GM18858 (cell line): ENCODE data around the gene ADGRV1.
"Not testable (repeated sequence)": the region's sequence is repeated elsewhere in the genome, so short reads cannot be mapped to it uniquely, and the experiment has no call there.

ENCODE experiments used
- ATAC-seq: cut with Tn5 transposase; IDR thresholded peaks from one replicate; pipeline ENCODE4 v1.9.1; 2021; ENCODE audit not compliant: unreplicated experiment

ADGRV1 gene

GRCh38 chr5:90586469-90586868 is 27.9 kb downstream of the ADGRV1 start:
- no peak for ATAC-seq

- no peak for ATAC-seq
Observed at GRCh38 chr5:90590170-90590569, 31.6 kb downstream of the ADGRV1 start.

GRCh38 chr5:90593083-90593482 is 34.5 kb downstream of the ADGRV1 start:
- not testable (repeated sequence) for ATAC-seq

- ATAC-seq: not testable (repeated sequence)
Observed at GRCh38 chr5:90595766-90596165, 37.2 kb downstream of the ADGRV1 start.

- ATAC-seq: no peak
Observed at GRCh38 chr5:90598293-90598692, 39.7 kb downstream of the ADGRV1 start.

GRCh38 chr5:90600307-90600706 is 41.7 kb downstream of the ADGRV1 start:
- not testable (repeated sequence) for ATAC-seq

GRCh38 chr5:90601468-90601867 is 42.9 kb downstream of the ADGRV1 start:
- no peak for ATAC-seq

GRCh38 chr5:90602681-90603080 is 44.1 kb downstream of the ADGRV1 start:
- peak; percentile 35 for ATAC-seq

GRCh38 chr5:90606539-90606938 is 47.9 kb downstream of the ADGRV1 start:
- no peak for ATAC-seq

GRCh38 chr5:90612919-90613318 is 54.3 kb downstream of the ADGRV1 start:
- peak; percentile 99 for ATAC-seq

GRCh38 chr5:90613459-90613858 is 54.9 kb downstream of the ADGRV1 start:
- no peak for ATAC-seq

GRCh38 chr5:90613918-90614504 is 55.4 kb downstream of the ADGRV1 start:
- no peak for ATAC-seq

- no peak for ATAC-seq
Observed at GRCh38 chr5:90615355-90615754, 56.8 kb downstream of the ADGRV1 start.

GRCh38 chr5:90618071-90618470 is 59.5 kb downstream of the ADGRV1 start:
- no peak for ATAC-seq

- ATAC-seq: not testable (repeated sequence)
Observed at GRCh38 chr5:90619762-90620161, 61.2 kb downstream of the ADGRV1 start.

- no peak for ATAC-seq
Observed at GRCh38 chr5:90621848-90622247, 63.3 kb downstream of the ADGRV1 start.

GRCh38 chr5:90626493-90626892 is 67.9 kb downstream of the ADGRV1 start:
- no peak for ATAC-seq

GRCh38 chr5:90628492-90628891 is 69.9 kb downstream of the ADGRV1 start:
- ATAC-seq: no peak

- ATAC-seq: no peak
Observed at GRCh38 chr5:90632791-90633190, 74.2 kb downstream of the ADGRV1 start.

- ATAC-seq: no peak
Observed at GRCh38 chr5:90636948-90637347, 78.4 kb downstream of the ADGRV1 start.

GRCh38 chr5:90637731-90638130 is 79.1 kb downstream of the ADGRV1 start:
- ATAC-seq: no peak

GRCh38 chr5:90638878-90639277 is 80.3 kb downstream of the ADGRV1 start:
- no peak for ATAC-seq

GRCh38 chr5:90640484-90641059 is 82.0 kb downstream of the ADGRV1 start:
- ATAC-seq: peak; percentile 58
